HG03045 (cell line): ENCODE data around the gene DIP2B.
"Not testable (repeated sequence)": the region's sequence is repeated elsewhere in the genome, so short reads cannot be mapped to it uniquely, and the experiment has no call there.

ENCODE experiments used
- ATAC-seq: cut with Tn5 transposase; IDR thresholded peaks from one replicate; pipeline ENCODE4 v1.9.1; 2021; ENCODE audit warnings: mild to moderate bottlenecking, moderate library complexity; ENCODE audit not compliant: unreplicated experiment

DIP2B gene

GRCh38 chr12:50518090-50518489, 13.3 kb downstream of the DIP2B start:
- ATAC-seq: no peak

GRCh38 chr12:50519353-50519752, 14.6 kb downstream of the DIP2B start:
- no peak for ATAC-seq

GRCh38 chr12:50520416-50521207, 15.8 kb downstream of the DIP2B start:
- no peak for ATAC-seq

GRCh38 chr12:50521781-50522180, 17.0 kb downstream of the DIP2B start:
- not testable (repeated sequence) for ATAC-seq

- no peak for ATAC-seq
These were observed 19.0 kb downstream of the DIP2B start for GRCh38 chr12:50523772-50524171.

GRCh38 chr12:50524621-50525020, 19.8 kb downstream of the DIP2B start:
- no peak for ATAC-seq

GRCh38 chr12:50525422-50525821, 20.6 kb downstream of the DIP2B start:
- ATAC-seq: no peak

GRCh38 chr12:50527359-50527726, 22.6 kb downstream of the DIP2B start:
- no peak for ATAC-seq

GRCh38 chr12:50528800-50529199, 24.0 kb downstream of the DIP2B start:
- no peak for ATAC-seq

- ATAC-seq: no peak
These were observed 24.6 kb downstream of the DIP2B start for GRCh38 chr12:50529345-50529744.

GRCh38 chr12:50530532-50530931, 25.7 kb downstream of the DIP2B start:
- ATAC-seq: no peak

- ATAC-seq: no peak
These were observed 28.4 kb downstream of the DIP2B start for GRCh38 chr12:50533203-50533584.

- ATAC-seq: no peak
These were observed 29.2 kb downstream of the DIP2B start for GRCh38 chr12:50533971-50534370.

- no peak for ATAC-seq
These were observed 32.2 kb downstream of the DIP2B start for GRCh38 chr12:50536831-50537537.

- no peak for ATAC-seq
These were observed 32.7 kb downstream of the DIP2B start for GRCh38 chr12:50537538-50537919.

GRCh38 chr12:50538182-50538581, 33.4 kb downstream of the DIP2B start:
- ATAC-seq: no peak

GRCh38 chr12:50541139-50541538, 36.4 kb downstream of the DIP2B start:
- ATAC-seq: no peak

GRCh38 chr12:50542448-50542847, 37.7 kb downstream of the DIP2B start:
- no peak for ATAC-seq

GRCh38 chr12:50543188-50543587, 38.4 kb downstream of the DIP2B start:
- ATAC-seq: not testable (repeated sequence)

- no peak for ATAC-seq
These were observed 40.4 kb downstream of the DIP2B start for GRCh38 chr12:50545213-50545612.

GRCh38 chr12:50545786-50546185, 41.0 kb downstream of the DIP2B start:
- ATAC-seq: no peak
